Subcutaneous abdominal adipose tissue (tissue), 5 donors: ENCODE data around the gene SORD.

Experiments used
- H3K27ac ChIP-seq: one replicate; pipeline ENCODE4 v1.7.0; 2013; ENCODE audit warnings: low read depth, mild to moderate bottlenecking, inconsistent platforms, low read length, moderate library complexity
- H3K27me3 ChIP-seq, 5 donors: one replicate each; pipeline ENCODE4 v1.7.0; 2013; ENCODE audit warnings: low read length in 5 of 5, inconsistent platforms in 1 of 5; ENCODE audit not compliant: control insufficient read depth in 5 of 5, insufficient read depth in 4 of 5
- H3K36me3 ChIP-seq, 5 donors: one replicate each; pipeline ENCODE4 v1.7.0; 2013; ENCODE audit warnings: low read length in 5 of 5; ENCODE audit not compliant: control insufficient read depth in 5 of 5, insufficient read depth in 5 of 5
- H3K4me1 ChIP-seq, 5 donors: one replicate each; pipeline ENCODE4 v1.7.0; 2013; ENCODE audit warnings: low read length in 5 of 5, mild to moderate bottlenecking in 3 of 5, moderate library complexity in 1 of 5; ENCODE audit not compliant: control insufficient read depth in 5 of 5, insufficient read depth in 5 of 5
- H3K4me3 ChIP-seq, 5 donors: one replicate each; pipeline ENCODE4 v1.7.0; 2013; ENCODE audit warnings: low read length in 5 of 5, low read depth in 1 of 5
- H3K9ac ChIP-seq, 5 donors: one replicate each; pipeline ENCODE4 v1.7.0; 2013; ENCODE audit warnings: low read length in 5 of 5, mild to moderate bottlenecking in 4 of 5, moderate library complexity in 3 of 5
- H3K9me3 ChIP-seq, 5 donors: one replicate each; pipeline ENCODE4 v1.7.0; 2013; ENCODE audit warnings: low read length in 5 of 5; ENCODE audit not compliant: control insufficient read depth in 5 of 5
- donor health status: healthy.
- donor health status: healthy.
- donor health status: healthy.
- donor health status: healthy.
- donor health status: healthy.

SORD gene

GRCh38 chr15:45121706-45122417 is 98.9 kb downstream of the SORD start:
- no peak overlapping the region for H3K27ac ChIP-seq
- H3K27me3 ChIP-seq, result peaks cover 8 to 44% (median 23%) of the 10 kb centered on the region in 5 donors
- H3K4me1 ChIP-seq, result peaks cover 0 to 12% (median 12%) of the 10 kb centered on the region in 5 donors
- H3K9me3 ChIP-seq, result no peaks in the 10 kb centered on the region
- H3K4me3 ChIP-seq, result no peak overlapping the region
- H3K9ac ChIP-seq, result no peak overlapping the region
- no peaks in the 10 kb centered on the region for H3K36me3 ChIP-seq

- Histone ChIP-seq H3K4me3 (no peak overlapping the region), H3K9me3 (no peaks in the 10 kb centered on the region), H3K9ac (no peak overlapping the region), H3K27me3 (peaks cover 2 to 39% (median 16%) of the 10 kb centered on the region in 5 donors), H3K27ac (no peak overlapping the region), H3K4me1 (peaks cover 0 to 4% (median 3%) of the 10 kb centered on the region in 5 donors), H3K36me3 (no peaks in the 10 kb centered on the region)
Measured at GRCh38 chr15:45122719-45123118, 99.7 kb downstream of the SORD start.

GRCh38 chr15:45123397-45123796 is 100.4 kb downstream of the SORD start:
- Histone ChIP-seq H3K9me3 (no peaks in the 10 kb centered on the region), H3K4me3 (no peak overlapping the region), H3K36me3 (no peaks in the 10 kb centered on the region), H3K4me1 (no peaks in the 10 kb centered on the region), H3K27ac (no peak overlapping the region), H3K9ac (no peak overlapping the region), H3K27me3 (peaks cover 3 to 45% (median 19%) of the 10 kb centered on the region in 5 donors)

- no peak overlapping the region for H3K27ac ChIP-seq
- no peak overlapping the region for H3K4me3 ChIP-seq
- H3K9me3 ChIP-seq, result no peaks in the 10 kb centered on the region
- no peak overlapping the region for H3K9ac ChIP-seq
- no peaks in the 10 kb centered on the region for H3K36me3 ChIP-seq
- peaks cover 0 to 21% (median 15%) of the 10 kb centered on the region in 5 donors for H3K4me1 ChIP-seq
- peaks cover 6 to 56% (median 21%) of the 10 kb centered on the region in 5 donors for H3K27me3 ChIP-seq
Measured at GRCh38 chr15:45126535-45127158, 103.7 kb downstream of the SORD start.
